ENCODE results near the gene ALKBH3.

The ALKBH3 gene

GRCh38 chr11:43880640-43881159 lies at the start of gene ALKBH3:
Gene ALKBH3 (plus strand): TSS chr11:43880831. CDS start chr11:43882653, 1,822 bp downstream.
- peak within 1 kb of the TSS; percentile 84 for H3K4me3 ChIP-seq (ENCODE audit: low read depth, low read length)

DNA sequence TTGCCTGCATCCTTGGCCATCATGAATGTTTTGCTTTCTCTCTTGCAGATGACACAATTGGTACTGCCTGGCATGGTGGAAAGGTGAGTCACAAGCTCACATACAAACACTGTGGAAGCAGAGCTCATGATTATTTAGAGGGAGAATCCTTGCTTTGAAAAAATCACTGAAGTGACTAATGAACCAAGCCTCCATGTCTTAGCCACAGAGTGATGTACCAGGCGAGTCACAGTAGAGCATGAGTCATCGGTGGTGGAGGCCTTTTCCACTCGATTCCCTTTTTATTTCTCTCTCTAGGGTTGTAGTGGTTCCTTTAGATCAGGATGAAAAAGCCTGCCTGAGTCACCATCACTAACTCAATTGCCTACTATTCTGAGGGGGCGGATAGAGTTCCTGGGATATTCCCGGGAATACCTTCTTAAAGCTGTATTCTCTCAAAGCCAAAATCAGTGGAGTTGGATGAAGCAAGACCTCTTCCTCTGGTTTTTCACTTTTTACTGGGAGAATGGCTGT lies 49.6 kb upstream of the ALKBH3 start:
- no peak overlapping the region for H3K4me3 ChIP-seq (ENCODE audit: low read depth, low read length)

DNA sequence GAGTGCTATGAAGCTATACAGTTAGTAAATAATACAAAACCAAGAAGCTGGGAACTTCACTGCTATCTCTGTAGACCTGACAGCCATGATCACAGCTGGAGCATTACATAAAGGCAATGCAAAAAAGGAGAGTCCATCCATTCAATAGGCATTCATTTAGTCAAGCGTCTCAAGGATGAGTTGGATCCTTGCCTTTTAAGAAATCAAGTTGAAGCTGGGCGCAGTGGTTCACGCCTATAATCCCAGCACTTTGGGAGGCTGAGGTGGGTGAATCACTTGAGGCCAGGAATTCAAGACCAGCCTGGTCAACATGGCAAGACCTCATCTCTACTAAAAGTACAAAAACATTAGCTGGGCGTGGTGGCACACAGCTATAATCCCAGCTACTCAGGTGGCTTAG lies 48.1 kb upstream of the ALKBH3 start:
- H3K4me3 ChIP-seq (ENCODE audit: low read depth, low read length) = no peak overlapping the region

DNA sequence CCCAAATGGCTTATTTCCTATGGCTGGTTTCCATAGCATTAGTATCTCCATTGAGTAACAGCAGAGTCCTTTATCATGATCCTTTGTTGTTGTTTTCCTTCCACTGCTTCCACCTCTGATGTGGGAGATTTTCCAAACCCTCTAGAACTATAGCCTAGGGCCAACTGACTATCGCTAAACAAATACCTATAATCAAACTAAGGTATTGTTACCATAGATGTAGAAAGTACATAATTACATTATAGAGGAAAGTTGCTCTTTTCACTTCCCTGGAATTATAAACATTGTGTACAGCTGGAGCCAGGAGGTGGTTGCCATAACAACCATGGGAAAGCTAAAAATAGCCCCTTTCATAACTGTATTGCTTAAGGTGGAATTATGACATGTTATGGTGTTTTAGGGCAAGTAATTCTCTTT lies 47.0 kb upstream of the ALKBH3 start:
- H3K4me3 ChIP-seq (ENCODE audit: low read depth, low read length) = no peak overlapping the region

- no peak overlapping the region for H3K4me3 ChIP-seq (ENCODE audit: low read depth, low read length)
These were observed 46.3 kb upstream of the ALKBH3 start for GRCh38 chr11:43834286-43834685.

GRCh38 chr11:43835104-43835503 lies 45.5 kb upstream of the ALKBH3 start:
- no peak overlapping the region for H3K4me3 ChIP-seq (ENCODE audit: low read depth, low read length)

DNA sequence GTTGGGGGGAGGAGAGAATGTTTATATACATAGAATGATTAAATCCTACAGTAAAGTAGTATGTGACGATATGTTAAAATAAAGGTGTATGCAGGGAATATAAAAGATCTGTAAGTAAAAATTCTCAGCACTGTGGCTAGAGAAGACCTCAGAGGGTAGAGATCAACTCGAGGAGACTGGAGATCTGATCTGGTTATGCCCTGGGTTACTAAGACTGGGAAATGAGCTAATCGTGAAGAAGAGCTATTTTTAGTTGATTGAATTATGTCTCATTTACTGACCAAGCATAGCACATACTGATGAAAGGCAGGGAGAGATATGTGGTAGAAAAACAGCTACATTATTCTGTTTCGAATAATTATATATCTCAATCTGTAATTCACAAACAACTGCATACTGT lies 42.8 kb upstream of the ALKBH3 start:
- no peak overlapping the region for H3K4me3 ChIP-seq (ENCODE audit: low read depth, low read length)

DNA sequence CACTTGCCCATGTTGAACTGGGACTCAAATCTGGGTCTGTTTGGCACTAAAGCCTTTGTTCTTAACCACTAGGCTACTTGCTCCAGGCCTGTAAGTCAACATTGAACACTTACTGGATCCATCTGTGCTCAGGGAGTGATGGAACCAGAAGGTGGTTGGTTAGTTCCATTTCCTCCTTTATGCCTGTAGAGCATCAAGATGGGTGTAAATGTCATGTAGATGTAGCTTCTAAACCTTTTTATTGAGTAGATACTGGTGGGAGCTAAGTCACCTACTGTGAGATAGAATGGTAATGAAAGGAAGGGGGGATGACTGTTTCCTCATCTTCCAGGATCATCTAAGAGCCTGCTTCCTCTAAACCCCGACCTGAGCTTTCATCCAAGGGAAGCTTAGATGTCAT lies 38.6 kb upstream of the ALKBH3 start:
- H3K4me3 ChIP-seq (ENCODE audit: low read depth, low read length) = no peak overlapping the region

DNA sequence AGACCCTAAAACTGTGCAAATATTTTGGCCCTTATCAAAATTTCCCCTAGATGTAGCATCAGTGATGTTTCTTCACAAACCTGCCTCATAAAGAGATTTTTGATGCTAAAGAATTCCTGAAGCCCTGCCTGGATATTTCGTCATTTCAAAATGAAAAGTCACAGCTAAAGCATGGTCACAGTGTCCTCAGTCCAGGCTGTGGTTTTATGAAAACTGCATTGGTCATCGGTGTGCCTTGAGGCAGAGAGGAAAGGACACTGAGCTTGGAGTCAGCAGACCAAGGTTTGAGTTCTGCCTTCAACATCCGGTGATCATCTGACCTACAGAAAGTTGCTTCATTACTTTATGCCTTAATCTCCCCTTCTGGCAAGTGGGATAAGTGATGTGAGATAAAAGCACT lies 34.8 kb upstream of the ALKBH3 start:
- no peak overlapping the region for H3K4me3 ChIP-seq (ENCODE audit: low read depth, low read length)

GRCh38 chr11:43852057-43852636 lies 28.5 kb upstream of the ALKBH3 start:
- H3K4me3 ChIP-seq (ENCODE audit: low read depth, low read length) = no peak overlapping the region

GRCh38 chr11:43853781-43854180 lies 26.9 kb upstream of the ALKBH3 start:
- H3K4me3 ChIP-seq (ENCODE audit: low read depth, low read length) = no peak overlapping the region

- H3K4me3 ChIP-seq (ENCODE audit: low read depth, low read length) = no peak overlapping the region
These were observed 23.6 kb upstream of the ALKBH3 start for GRCh38 chr11:43856993-43857392.

- H3K4me3 ChIP-seq (ENCODE audit: low read depth, low read length) = no peak overlapping the region
These were observed 19.5 kb upstream of the ALKBH3 start for GRCh38 chr11:43861141-43861540.

DNA sequence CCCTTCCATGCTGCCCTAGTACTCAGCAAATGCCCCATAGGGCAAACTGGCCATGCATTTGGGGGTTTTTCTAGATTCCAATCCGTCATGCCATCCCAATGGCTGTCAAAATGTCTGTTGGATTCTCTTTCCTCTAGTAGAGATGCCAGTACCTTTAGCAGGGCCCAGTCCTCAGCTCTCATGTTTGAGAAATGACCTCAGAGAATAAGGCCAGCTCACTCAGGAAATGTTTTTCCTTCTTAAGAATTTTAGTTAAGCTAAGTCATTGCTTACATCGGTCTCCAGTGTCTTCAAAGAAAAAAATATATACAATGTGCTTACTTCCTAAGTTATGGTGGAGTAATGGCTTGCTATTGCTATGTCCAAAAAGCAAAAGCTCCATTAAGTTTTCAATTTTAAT lies 14.1 kb upstream of the ALKBH3 start:
- no peak overlapping the region for H3K4me3 ChIP-seq (ENCODE audit: low read depth, low read length)

GRCh38 chr11:43866969-43867368 lies 13.7 kb upstream of the ALKBH3 start:
- no peak overlapping the region for H3K4me3 ChIP-seq (ENCODE audit: low read depth, low read length)

DNA sequence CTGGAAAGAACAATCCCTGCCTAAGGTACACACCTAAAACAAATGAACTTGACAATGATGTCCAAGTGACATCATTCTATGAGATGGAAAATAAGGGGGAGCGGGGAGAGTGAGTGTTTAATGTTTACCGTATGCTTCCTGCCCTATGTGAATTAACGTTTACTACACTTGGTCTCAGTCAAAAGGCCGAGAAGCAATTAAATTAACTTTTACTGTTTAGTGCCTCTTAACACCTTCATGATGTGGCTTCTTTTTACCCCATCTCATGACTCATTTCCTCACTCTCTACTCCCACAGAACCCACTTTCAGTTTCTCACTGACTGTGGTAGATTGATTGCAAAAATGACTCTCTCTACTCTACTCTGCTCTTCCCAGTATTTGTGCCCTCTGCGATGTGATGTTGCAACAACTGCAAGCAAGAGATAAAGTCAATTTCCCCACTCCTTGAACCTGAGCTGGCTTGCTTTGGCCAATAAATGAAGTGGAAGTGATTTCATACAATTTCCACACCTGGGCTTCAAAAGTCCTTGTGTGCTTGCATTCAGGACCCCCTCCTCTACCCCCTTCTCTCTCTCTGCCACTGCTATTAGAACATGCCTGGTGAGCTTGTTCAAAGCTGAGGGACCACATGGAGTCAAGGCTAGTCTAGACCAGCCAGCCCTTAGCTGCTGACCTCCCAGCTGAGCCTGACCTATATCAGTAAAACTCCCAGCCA lies 11.6 kb upstream of the ALKBH3 start:
- no peak overlapping the region for H3K4me3 ChIP-seq (ENCODE audit: low read depth, low read length)

GRCh38 chr11:43871051-43871450 lies 9.6 kb upstream of the ALKBH3 start:
- H3K4me3 ChIP-seq (ENCODE audit: low read depth, low read length) = no peak overlapping the region

- H3K4me3 ChIP-seq (ENCODE audit: low read depth, low read length) = no peak overlapping the region
These were observed 7.6 kb upstream of the ALKBH3 start for GRCh38 chr11:43872995-43873394.

- H3K4me3 ChIP-seq (ENCODE audit: low read depth, low read length) = no peak overlapping the region
These were observed 6.6 kb upstream of the ALKBH3 start for GRCh38 chr11:43874078-43874477.

GRCh38 chr11:43874738-43875137 lies 5.9 kb upstream of the ALKBH3 start:
- no peak overlapping the region for H3K4me3 ChIP-seq (ENCODE audit: low read depth, low read length)

DNA sequence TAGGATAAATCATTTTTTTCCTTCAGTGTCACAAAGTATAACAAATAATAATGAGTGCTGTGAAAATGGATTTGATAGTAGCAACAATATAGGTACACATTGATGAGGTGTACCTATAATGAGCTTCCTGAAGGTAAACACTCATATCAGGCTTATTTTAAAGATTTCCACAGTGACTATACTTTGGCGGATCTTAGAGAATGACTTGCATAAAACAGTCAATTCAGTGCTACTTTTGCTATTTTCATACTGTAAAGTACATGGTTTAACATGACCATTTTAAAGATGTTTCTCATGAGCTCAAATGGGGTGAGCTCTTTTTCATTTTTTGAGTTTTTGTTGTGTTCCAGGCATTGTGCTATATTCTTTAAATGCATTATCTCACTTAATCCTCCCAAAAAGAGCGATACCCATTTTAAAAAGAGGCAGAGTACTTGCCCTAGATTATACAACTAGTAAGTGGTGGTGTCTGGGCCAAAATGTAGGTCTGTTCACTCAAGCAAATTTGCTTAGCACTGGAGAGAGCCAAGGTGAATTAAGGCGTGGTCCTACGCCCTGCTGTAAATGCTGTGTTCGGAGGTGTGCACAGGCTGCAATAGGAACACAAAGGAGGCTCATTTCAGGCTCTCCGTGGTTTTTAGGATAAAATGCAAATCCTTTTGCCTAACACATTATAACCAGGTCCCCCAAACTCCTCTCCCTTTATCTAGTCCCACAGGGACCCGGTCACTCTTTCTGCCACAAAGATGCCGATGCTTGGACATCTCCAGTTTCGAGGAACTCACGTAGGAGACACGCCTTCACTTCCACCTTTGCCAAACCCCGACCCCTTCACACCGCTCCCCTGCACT lies 617 bp upstream of the ALKBH3 start:
- H3K4me3 ChIP-seq (ENCODE audit: low read depth, low read length) = peak overlapping the region; percentile 84

All from iPS-11a (cell line).